GM19372 (cell line): ENCODE results near the gene MITF.

Experiments used
- ATAC-seq: cut with Tn5 transposase; IDR thresholded peaks from one replicate; pipeline ENCODE4 v1.9.1; 2021; ENCODE audit warnings: mild to moderate bottlenecking, low read depth, moderate library complexity; ENCODE audit not compliant: unreplicated experiment

The MITF gene

GRCh38 chr3:69999140-70000027, 260.1 kb downstream of the MITF start, which contains the start of gene SAMMSON:
Gene SAMMSON, plus strand, starts transcription at chr3:69999733.
- no peak for ATAC-seq

GRCh38 chr3:70000028-70000410, 260.8 kb downstream of the MITF start:
- no peak for ATAC-seq

GRCh38 chr3:70000563-70001081, 261.4 kb downstream of the MITF start:
- ATAC-seq: no peak

GRCh38 chr3:70003119-70003518, 263.9 kb downstream of the MITF start:
- no peak for ATAC-seq

- ATAC-seq: no peak
These were observed 266.8 kb downstream of the MITF start for GRCh38 chr3:70006089-70006488.

- ATAC-seq: no peak
These were observed 271.1 kb downstream of the MITF start for GRCh38 chr3:70010346-70010745.

GRCh38 chr3:70011582-70011981, 272.3 kb downstream of the MITF start:
- no peak for ATAC-seq
